ENCODE data around the gene RAB13.

Gene RAB13

GRCh38 chr1:153977250-153978240, 8.6 kb downstream of the RAB13 start, which contains the start of gene JTB:
Gene JTB (minus strand): TSS chr1:153977674. CDS start chr1:153977252, 422 bp downstream.
- DNase-seq (ENCODE audit: low read depth) = no peak

- DNase-seq (ENCODE audit: low read depth) = no peak
Measured at GRCh38 chr1:153976819-153977249, 9.3 kb downstream of the RAB13 start.

DNA sequence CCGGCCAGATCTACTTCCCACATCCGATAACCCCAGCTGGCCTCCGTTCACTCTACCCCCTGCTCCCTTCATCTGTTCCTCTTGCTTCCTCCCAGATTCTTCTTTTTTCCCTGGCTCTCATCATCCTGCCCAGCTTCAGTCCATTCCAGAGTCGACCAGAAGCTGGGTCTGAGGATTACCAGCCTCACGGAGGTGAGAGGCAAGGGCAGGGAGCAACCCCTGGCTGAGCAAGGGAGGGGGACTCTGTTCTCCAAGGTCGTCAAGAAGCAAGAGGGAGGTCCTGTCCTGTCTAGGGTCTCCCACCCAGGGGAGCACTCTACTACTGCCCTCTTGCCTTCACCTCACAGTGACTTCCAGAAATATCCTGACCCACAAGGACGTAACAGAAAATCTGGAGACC, 12.6 kb downstream of the RAB13 start:
- no peak for DNase-seq (ENCODE audit: low read depth)

DNA sequence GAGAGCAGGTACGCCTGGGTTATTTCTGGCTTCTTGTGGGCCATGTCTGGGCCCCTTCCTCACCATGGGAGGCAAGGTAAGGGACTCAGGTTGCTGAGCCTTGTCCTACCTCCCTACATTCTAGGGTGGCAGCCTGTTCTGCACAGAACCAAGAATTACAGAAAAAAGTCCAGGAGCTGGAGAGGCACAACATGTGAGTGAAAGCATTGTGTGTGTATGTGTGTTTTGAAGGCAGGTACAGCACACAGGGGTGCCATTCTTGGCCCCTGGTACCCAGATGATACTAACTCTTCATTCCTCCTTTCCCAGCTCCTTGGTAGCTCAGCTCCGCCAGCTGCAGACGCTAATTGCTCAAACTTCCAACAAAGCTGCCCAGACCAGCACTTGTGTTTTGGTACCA, 13.1 kb downstream of the RAB13 start:
- no peak for DNase-seq (ENCODE audit: low read depth)

DNA sequence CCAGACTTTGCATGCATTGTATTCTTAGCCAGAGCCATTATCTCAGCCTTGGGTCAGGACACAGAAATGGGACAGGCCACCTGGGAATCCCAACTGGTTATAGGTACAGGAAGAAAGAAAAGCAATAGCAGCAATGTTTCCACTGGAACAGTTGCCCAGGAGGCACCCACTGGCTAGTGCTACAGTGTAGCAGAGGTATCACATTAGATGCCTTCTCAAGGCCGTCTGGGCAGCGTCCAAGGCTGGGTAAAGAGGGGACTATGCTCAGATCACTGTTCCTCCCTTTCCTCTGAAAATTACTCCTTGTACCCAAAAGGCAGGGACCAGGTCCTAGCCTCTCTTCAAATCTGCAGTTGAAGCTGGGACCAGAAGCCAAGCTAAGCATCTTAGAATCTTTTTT, 15.8 kb downstream of the RAB13 start:
- no peak for DNase-seq (ENCODE audit: low read depth)

- no peak for DNase-seq (ENCODE audit: low read depth)
Measured at GRCh38 chr1:153968972-153969371, 17.2 kb downstream of the RAB13 start.

GRCh38 chr1:153968408-153968807, 17.7 kb downstream of the RAB13 start:
- DNase-seq (ENCODE audit: low read depth) = no peak

DNA sequence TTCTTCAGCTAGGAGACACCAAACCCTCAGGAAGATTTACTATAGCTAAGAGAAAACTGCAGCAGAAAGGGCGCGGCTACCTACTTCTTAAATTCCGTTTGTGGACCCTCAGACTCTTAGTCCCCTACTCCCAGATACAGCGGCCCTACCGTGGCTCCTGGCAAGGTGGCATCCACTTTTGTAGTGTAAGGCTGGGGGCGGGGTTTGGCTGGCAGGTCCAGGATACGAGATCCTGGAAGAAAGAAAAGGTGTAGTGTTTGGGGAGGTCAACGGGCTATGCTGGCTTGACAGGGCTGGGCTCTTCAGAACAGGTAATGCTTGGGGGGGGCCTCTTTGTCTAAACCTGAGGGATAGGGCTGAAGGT, 18.2 kb downstream of the RAB13 start:
- DNase-seq (ENCODE audit: low read depth) = no peak

DNA sequence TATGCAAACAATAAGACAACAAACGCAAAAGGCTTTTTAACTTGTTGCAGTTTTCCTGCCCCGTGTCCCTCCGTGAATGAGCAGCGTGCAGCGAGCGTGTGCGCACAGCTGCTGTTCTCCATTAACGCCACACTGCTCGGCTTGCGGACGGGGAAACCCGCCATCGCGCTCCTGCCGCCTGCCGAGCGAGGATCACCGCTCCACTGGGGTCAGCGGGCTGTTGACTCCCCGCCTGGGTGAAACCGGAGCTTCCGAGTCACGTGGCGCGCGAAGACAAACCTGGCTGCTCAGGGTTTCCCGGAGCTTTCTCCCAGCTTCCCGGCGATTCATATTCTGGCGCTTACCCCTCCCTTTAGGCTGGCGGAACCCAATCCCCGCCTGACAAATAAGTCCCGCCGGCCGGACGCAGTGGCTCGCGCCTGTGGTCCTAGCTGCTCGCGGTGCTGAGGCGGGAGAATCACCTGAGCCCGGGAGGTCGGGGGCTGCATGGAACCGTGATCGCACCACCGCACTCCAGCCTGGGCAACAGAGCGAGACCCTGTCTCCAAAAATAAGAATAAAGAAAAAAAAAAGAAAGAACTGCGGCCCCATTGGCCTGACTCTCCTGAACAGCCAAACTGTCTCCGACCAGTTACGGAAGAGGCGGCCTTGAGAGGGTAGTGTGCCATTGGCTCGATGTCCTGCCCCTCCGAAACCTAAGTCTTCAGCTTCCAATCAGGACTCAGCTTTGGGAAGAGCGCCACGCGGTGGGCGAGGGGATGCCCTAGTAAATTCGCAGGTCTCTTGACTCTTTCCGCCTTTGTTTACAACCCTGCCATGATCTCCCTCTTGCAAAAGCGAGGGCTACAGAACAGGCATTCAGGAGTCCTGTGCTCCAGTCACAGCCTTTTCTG, 18.8 kb downstream of the RAB13 start, which contains the start of gene CREB3L4:
CREB3L4 (plus strand) TSS at position 796 of the 893 bp plus-strand sequence. CDS start 624 bp downstream, outside the sequence.
- DNase-seq (ENCODE audit: low read depth) = peak; percentile 85

- no peak for DNase-seq (ENCODE audit: low read depth)
Measured at GRCh38 chr1:153963850-153964331, 22.2 kb downstream of the RAB13 start.

DNA sequence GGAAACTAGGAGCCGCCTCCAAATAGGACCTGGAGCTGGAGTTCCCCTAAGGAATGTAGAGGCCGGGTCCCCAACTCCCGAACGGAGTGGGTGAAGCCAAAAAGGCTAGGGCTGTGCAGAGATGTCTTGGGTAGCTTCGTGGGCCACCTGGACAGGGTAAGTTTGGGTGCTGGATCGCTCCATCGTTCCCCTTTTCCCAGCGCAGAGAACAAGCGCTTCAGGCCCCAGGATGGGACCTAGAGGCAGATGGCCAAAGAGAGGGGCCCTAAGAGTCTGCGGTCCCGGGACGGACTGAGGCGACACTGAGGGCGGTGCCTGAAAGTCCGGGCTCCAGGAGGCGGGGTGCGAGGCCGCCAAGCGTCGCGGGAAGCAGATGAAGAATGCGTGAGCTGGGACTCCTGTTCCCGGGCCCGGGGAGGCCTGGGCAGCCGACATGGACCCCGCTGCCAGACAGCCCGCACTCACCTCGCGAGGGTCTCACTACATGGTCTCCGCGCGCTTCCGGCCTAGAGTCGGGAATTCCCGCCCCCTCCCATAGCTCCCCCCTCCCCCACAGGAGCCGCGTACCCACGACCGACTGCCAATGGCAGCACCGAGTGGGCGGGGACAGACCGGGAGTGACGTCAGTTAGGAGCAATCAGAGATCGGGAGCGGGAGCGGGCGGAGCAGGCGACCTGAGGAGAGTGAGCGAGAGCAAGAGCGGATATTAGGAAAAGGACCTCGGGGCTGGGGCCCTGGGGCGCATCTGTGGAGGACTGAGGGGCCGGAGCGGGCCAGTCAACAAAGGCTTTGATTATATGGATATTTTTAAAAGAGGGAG, 22.9 kb downstream of the RAB13 start, which contains the start of gene SLC39A1:
SLC39A1 (minus strand) TSS at position 508 of the 820 bp plus-strand sequence. CDS start 822 bp downstream, outside the sequence.
- peak; percentile 68 for DNase-seq (ENCODE audit: low read depth)

DNA sequence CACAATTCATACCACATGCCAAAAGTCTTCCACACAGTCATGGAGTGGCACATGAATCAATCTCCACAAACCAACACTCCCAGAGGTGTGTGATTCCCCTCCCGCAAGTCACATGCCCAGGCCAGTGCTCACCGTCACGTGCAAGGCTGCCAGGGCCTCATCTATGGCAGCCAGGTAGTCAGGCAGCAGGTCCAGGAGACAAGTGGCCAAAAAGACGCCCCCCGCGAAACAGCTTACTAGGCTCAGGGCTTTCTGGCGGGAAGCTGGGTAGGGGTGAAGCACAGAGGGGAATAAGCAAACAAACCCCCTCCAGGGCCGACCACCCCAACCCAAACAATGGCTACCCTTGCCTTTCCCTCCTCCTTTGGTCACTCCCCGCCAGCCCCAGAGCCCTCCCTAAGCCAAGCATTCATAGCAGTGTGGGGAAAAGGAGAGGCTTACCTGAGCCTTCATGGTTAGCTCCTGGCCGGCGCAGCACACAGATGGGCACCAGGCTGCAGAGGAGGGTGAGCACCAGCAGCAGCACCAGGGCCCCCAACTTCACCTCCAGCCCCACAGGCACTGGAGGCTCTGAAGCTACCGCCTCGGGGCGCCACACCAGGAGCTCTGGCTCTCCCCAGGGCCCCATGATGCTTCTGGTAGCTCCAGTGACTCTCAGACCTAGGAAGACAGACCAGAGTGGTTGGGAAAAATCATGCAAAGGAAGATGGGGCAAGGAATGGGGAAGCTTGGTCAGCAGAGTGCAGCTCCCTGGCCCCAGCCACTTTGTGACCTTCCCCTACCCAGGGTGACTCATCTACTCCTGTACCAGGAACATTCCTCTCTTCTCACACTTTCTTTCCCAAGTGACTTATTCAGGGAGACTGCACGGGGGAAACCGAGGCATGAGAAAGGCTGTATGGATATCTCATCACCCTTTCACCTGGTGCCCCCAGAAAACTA, 23.8 kb downstream of the RAB13 start:
- no peak for DNase-seq (ENCODE audit: low read depth)

- no peak for DNase-seq (ENCODE audit: low read depth)
Measured at GRCh38 chr1:153961421-153961820, 24.7 kb downstream of the RAB13 start.

- no peak for DNase-seq (ENCODE audit: low read depth)
Measured at GRCh38 chr1:153960206-153960605, 25.9 kb downstream of the RAB13 start.

- no peak for DNase-seq (ENCODE audit: low read depth)
Measured at GRCh38 chr1:153959454-153959853, 26.7 kb downstream of the RAB13 start.

DNA sequence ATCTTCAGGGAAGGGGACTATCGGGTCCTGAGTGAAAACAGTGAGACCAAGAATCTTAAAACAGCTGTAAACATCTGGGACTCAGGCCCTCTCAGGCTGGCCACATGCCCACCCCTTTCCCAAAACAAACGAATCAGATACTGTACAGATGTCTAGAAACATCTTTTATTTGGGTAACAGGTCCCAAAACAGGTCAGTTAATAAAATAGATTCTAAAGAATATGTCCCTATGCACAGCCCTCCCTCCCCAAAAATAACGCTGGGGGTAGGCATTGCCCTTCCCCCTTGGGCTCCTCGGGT, 27.2 kb downstream of the RAB13 start:
- no peak for DNase-seq (ENCODE audit: low read depth)

- peak; percentile 95 for DNase-seq (ENCODE audit: low read depth)
Measured at GRCh38 chr1:153958111-153958960, 27.8 kb downstream of the RAB13 start, which contains the start of gene CRTC2. Gene CRTC2 (minus strand): TSS chr1:153958612. CDS start chr1:153958497, 115 bp downstream.

DNA sequence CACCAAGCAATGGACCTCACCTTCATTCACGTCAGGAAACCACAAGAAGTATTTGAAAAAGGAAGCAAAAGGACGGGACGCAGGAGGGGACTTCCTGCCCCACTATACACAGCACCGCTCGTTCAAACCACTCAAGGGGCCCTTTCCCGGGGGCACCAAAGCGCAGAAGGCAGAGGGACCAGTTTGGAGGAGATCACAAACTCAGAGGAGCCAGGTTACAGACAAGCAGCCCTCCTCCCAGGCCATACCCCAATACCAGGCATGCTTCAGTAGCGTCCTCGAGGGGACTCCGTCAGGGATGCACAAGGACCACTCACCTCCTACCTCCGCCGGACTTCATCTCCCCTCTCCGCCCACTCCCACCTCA, 28.4 kb downstream of the RAB13 start:
- DNase-seq (ENCODE audit: low read depth) = no peak

DNA sequence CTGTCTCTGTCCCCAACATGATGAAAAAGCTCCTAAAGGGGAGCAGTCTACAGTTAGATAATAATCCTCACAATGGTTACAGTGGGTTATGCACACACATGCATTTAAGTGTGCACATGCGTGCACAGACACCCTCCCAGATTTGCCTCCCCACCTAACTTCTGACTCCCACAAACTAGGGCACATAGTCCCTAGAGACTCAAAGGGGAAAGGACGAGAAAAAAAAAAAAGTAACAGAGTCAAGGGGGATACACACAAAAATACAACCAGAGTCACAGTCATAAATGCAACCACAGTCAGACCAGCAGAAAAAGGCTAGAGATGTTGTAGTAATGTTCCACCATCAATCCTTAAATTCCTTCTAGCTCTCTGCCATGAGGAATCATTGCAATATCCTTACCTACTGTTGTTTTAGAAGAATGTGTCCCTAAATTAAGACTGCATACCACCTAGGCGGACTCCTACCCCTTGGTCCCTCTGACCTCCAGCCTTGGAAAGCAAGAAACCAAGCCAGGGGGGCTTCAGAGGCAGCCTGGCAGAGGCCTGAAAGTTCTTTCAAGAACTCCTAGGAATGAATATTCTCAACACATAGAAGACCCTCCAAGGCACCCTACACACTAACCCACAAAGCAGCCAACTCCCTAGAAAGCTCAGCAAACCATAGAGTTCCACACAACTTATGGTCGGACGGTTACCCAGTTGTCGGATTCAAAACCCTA, 29.0 kb downstream of the RAB13 start:
- DNase-seq (ENCODE audit: low read depth) = no peak

All from GM04503 (cell line).